PFSK-1 (cell line): ENCODE measurements around the gene FBN1.

Experiments used
- POLR2AphosphoS5 ChIP-seq: IDR thresholded peaks from 2 replicates; pipeline ENCODE4 v1.6.1; 2012; ENCODE audit warnings: low read depth, mild to moderate bottlenecking, control low read depth, low read length, moderate library complexity
- REST ChIP-seq, 2 experiments: IDR thresholded peaks; 2 replicates each; pipeline versions ENCODE4 v1.6.1 to v1.8.0; 2011 to 2012; ENCODE audit warnings: low read depth in 2 of 2, low read length in 2 of 2, control low read depth in 1 of 2, inconsistent platforms in 1 of 2, mild to moderate bottlenecking in 1 of 2, moderate library complexity in 1 of 2; ENCODE audit not compliant: insufficient read depth in 1 of 2
- TAF1 ChIP-seq: IDR thresholded peaks from 2 replicates; pipeline ENCODE4 v1.6.1; 2012; ENCODE audit warnings: low read length, control low read depth, borderline replicate concordance; ENCODE audit not compliant: insufficient read depth

GRCh38 chr15:48619446-48619845, 26.1 kb downstream of the FBN1 start:
- no peak for TF ChIP-seq POLR2AphosphoS5
- TF ChIP-seq REST (IDR thresholded peaks at IDR 0.05; ENCODE audit: insufficient read depth in 1 of 2, low read depth in 2 of 2, low read length in 2 of 2), result no peak
- TF ChIP-seq TAF1, result no peak
